Peyer's patch (tissue), 4 donors: ENCODE data around the gene NEURL1B.

Experiments
- POLR2A ChIP-seq, 2 donors: fragments of 450-650 bp; IDR thresholded peaks; one replicate each; pipeline ENCODE4 v1.5.1; 2017; ENCODE audit warnings: antibody characterized with exemption in 2 of 2, mild to moderate bottlenecking in 2 of 2, moderate library complexity in 2 of 2
- TF ChIP-seq, protein P1 (sequence below), 6 experiments: fragments of 450-650 bp in 4 of 6; fragments of 200-600 bp in 2 of 6; sonication (generic) in 1 of 6; IDR thresholded peaks; one replicate each; pipeline ENCODE4 v1.5.1; 2017 to 2019; ENCODE audit warnings: antibody characterized with exemption in 6 of 6, mild to moderate bottlenecking in 3 of 6, moderate library complexity in 1 of 6

DNA sequence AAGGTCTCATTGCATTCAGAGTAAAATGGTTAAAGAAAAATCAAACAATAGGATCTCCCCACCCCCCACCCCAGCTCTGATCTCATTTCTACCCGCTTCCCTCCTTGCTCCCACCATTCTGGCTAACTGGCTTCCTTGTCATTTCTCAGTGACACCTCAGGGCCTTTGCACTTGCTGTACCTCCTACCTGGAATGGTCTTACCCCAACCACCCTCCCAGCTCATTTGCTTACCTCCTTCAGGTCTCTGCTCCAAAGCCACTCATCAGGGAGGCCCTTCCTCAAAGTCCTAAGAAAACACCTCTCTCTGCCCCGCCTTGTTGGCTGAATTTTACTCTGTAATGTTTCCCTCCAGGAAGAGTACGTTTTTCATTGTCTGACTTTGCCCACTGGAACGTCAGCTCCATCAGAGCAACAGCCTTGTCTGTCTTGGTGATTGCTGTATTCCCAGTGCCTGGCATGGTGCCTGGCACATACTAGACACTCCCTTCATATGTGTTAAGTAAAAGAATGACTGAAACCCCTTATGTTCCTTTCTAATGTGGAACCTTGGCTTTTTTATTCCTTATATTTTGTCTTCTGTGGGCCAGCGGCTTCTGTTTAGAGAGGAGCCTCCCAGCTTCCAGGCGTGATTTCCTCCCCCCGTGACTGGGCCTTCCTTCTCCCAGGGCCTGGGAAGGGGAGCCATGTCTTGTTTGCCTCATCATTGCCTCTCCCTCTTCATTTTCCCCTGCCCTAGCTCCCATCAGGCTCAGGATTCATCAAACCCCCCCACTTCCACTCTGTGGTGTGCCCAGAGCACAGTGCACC, 26.9 kb downstream of the NEURL1B start:
- TF ChIP-seq, protein P1, sequence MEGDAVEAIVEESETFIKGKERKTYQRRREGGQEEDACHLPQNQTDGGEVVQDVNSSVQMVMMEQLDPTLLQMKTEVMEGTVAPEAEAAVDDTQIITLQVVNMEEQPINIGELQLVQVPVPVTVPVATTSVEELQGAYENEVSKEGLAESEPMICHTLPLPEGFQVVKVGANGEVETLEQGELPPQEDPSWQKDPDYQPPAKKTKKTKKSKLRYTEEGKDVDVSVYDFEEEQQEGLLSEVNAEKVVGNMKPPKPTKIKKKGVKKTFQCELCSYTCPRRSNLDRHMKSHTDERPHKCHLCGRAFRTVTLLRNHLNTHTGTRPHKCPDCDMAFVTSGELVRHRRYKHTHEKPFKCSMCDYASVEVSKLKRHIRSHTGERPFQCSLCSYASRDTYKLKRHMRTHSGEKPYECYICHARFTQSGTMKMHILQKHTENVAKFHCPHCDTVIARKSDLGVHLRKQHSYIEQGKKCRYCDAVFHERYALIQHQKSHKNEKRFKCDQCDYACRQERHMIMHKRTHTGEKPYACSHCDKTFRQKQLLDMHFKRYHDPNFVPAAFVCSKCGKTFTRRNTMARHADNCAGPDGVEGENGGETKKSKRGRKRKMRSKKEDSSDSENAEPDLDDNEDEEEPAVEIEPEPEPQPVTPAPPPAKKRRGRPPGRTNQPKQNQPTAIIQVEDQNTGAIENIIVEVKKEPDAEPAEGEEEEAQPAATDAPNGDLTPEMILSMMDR (IDR thresholded peaks at IDR 0.05): no peak
- TF ChIP-seq POLR2A (IDR thresholded peaks at IDR 0.05): no peak
